ENCODE results near the gene ARHGEF33.

The ARHGEF33 gene

GRCh38 chr2:39013871-39014270 lies 124.2 kb downstream of the ARHGEF33 start:
- DNase-seq = no peak

- DNase-seq = no peak
Observed at GRCh38 chr2:39015424-39015823, 125.7 kb downstream of the ARHGEF33 start.

DNA sequence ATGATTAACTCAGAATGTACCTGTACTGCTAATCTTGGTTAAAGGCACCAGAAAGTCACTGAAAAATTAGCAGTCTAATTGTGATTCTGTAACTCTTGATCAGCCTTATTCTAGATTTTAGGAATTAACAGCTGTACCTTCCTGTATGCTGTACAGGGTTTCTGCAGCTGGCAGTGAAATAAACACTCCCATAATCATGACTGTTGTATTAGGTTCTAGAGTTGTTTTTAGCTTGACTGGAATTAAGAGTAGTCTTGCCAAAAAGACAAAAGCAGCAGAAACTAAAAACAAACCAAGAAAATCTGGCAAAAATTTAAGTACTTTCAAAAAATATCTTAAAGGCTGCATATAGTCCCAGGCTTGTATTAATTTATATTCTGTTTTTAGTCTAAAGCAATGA lies 127.7 kb downstream of the ARHGEF33 start:
- DNase-seq = no peak

GRCh38 chr2:39018638-39019037 lies 129.0 kb downstream of the ARHGEF33 start:
- DNase-seq = no peak

DNA sequence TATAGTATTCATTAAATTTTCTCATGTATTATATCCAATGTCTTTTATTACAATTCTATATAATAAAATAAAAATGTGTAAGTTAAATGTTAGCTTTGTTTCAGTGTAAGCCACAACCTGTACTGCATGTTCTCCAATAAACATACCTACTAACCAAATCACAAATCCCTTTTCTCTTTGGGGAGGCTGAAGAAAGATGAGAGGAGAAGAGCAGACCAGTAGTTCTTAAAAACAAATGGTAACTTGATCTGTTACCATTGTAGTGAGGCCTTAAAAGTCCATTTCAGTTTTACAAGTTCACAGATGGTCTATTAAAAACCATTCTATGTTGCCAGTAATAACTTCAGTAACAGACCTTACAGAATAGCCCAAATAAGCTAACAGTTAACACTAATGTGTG lies 130.7 kb downstream of the ARHGEF33 start:
- no peak for DNase-seq

GRCh38 chr2:39022642-39023235 lies 133.1 kb downstream of the ARHGEF33 start:
- DNase-seq = no peak

- no peak for DNase-seq
Observed at GRCh38 chr2:39023649-39024048, 134.0 kb downstream of the ARHGEF33 start.

DNA sequence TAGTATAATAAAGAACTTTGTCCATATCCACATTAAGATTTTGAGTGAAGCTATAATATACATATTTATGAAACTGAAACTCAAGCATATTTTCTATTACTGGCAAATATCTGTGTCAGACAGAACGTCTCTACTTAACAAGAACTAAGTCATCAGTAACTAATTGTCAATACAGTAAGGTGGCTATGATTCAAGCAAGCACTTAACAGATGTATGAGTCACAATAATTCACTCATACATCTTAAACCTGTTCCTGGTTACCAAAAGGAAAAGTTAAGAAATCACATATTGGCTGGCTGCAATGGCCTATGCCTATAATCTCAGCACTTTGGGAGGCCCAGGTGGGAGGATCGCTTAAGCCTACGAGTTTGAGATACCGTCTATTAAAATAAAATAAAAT lies 135.2 kb downstream of the ARHGEF33 start:
- DNase-seq = no peak

All from anterior cingulate cortex (tissue), 58 donors.